Osteoblast (primary cell): ENCODE data around the gene GREM2. TPM values are rescaled to one million over a fixed set of nuclear protein-coding genes. Genes with fewer than 3 reads are reported as not detected.
A peak's percentile ranks its signal among the peaks of the same experiment; 100 is the strongest.

Source experiments
- DNase-seq: peaks from one replicate; pipeline ENCODE4 v3.0.0; 2011; ENCODE audit warnings: low spot score, mixed read lengths; ENCODE audit not compliant: insufficient read length; ENCODE audit errors: missing footprints
- H2AFZ ChIP-seq: 2 replicates; pipeline ENCODE4 v1.6.0; 2011; ENCODE audit warnings: mild to moderate bottlenecking, low read length
- H3K27ac ChIP-seq: 2 replicates; pipeline ENCODE4 v1.5.1; 2011; ENCODE audit warnings: mild to moderate bottlenecking, low read depth, low read length, moderate library complexity
- H3K27me3 ChIP-seq: 2 replicates; pipeline ENCODE4 v1.6.0; 2012; ENCODE audit warnings: mild to moderate bottlenecking, control low read depth, inconsistent platforms, low read length, moderate library complexity; ENCODE audit not compliant: insufficient read depth
- H3K36me3 ChIP-seq: 2 replicates; pipeline ENCODE4 v1.5.1; 2011; ENCODE audit warnings: mild to moderate bottlenecking, low read length, control low read depth, moderate library complexity; ENCODE audit not compliant: insufficient read depth
- H3K4me1 ChIP-seq: 2 replicates; pipeline ENCODE4 v1.5.1; 2011; ENCODE audit warnings: mild to moderate bottlenecking, low read length, control low read depth, moderate library complexity; ENCODE audit not compliant: insufficient read depth
- H3K4me2 ChIP-seq: 2 replicates; pipeline ENCODE4 v1.6.0; 2011; ENCODE audit warnings: mild to moderate bottlenecking, low read length; ENCODE audit not compliant: insufficient read depth
- H3K4me3 ChIP-seq: fragments of 200-600 bp; sonication (generic); 3 replicates; pipeline ENCODE4 v1.5.1; 2012; ENCODE audit warnings: mild to moderate bottlenecking, low read length, inconsistent platforms; ENCODE audit not compliant: insufficient read depth
- H3K79me2 ChIP-seq: 2 replicates; pipeline ENCODE4 v1.6.0; 2012; ENCODE audit warnings: mild to moderate bottlenecking, low read length, control low read depth, inconsistent platforms; ENCODE audit not compliant: insufficient read depth
- H3K9me3 ChIP-seq: 2 replicates; pipeline ENCODE4 v1.5.1; 2011; ENCODE audit warnings: low read depth, low read length, control low read depth
- H4K20me1 ChIP-seq: 2 replicates; pipeline ENCODE4 v1.6.0; 2012; ENCODE audit warnings: mild to moderate bottlenecking, low read length, control low read depth; ENCODE audit not compliant: insufficient read depth
- CTCF ChIP-seq: IDR thresholded peaks from 2 replicates; pipeline ENCODE4 v1.5.1; 2011; ENCODE audit warnings: mild to moderate bottlenecking, low read depth, low read length, moderate library complexity; ENCODE audit errors: extremely low read depth
- total RNA-seq: library from RNA; depleted of rRNA; stranded (reverse); fragments of >200 nt; gene quantifications from 2 replicates; pipeline ENCODE4 v1.2.3, GENCODE V29; 2012

The GREM2 gene
- total RNA-seq, 1 donor: 4.7 TPM

GRCh38 chr1:240575981-240576662, 35.8 kb downstream of the GREM2 start:
- no peak for TF ChIP-seq CTCF
- peaks cover 12% of the 10 kb centered on the region for H3K4me1 ChIP-seq
- H3K9me3 ChIP-seq: no peaks in the 10 kb centered on the region
- no peaks in the 10 kb centered on the region for H3K36me3 ChIP-seq
- H2AFZ ChIP-seq: peak overlapping the region; percentile 87
- peak overlapping the region; percentile 73 for H3K4me3 ChIP-seq
- peak; percentile 74 for DNase-seq
- H3K27me3 ChIP-seq: no peaks in the 10 kb centered on the region
- H3K27ac ChIP-seq: peak overlapping the region; percentile 85
- H4K20me1 ChIP-seq: no peaks in the 10 kb centered on the region
- H3K4me2 ChIP-seq: peak overlapping the region; percentile 83
- peaks cover 3% of the 10 kb centered on the region for H3K79me2 ChIP-seq

- no peaks in the 10 kb centered on the region for H3K36me3 ChIP-seq
- no peaks in the 10 kb centered on the region for H4K20me1 ChIP-seq
- H3K4me2 ChIP-seq: peak overlapping the region; percentile 53
- H3K9me3 ChIP-seq: no peaks in the 10 kb centered on the region
- no peak overlapping the region for H3K27ac ChIP-seq
- H3K4me3 ChIP-seq: peak overlapping the region; percentile 10
- H2AFZ ChIP-seq: peak overlapping the region; percentile 39
- H3K4me1 ChIP-seq: peaks cover 10% of the 10 kb centered on the region
- no peaks in the 10 kb centered on the region for H3K79me2 ChIP-seq
- no peak for TF ChIP-seq CTCF
- H3K27me3 ChIP-seq: no peaks in the 10 kb centered on the region
- DNase-seq: no peak
Observed at GRCh38 chr1:240572328-240572727, 39.6 kb downstream of the GREM2 start.

GRCh38 chr1:240571782-240572181, 40.2 kb downstream of the GREM2 start:
- no peaks in the 10 kb centered on the region for H4K20me1 ChIP-seq
- H2AFZ ChIP-seq: peak overlapping the region; percentile 74
- H3K36me3 ChIP-seq: no peaks in the 10 kb centered on the region
- no peaks in the 10 kb centered on the region for H3K27me3 ChIP-seq
- H3K4me2 ChIP-seq: peak overlapping the region; percentile 53
- no peaks in the 10 kb centered on the region for H3K9me3 ChIP-seq
- DNase-seq: no peak
- H3K4me3 ChIP-seq: no peak overlapping the region
- no peak overlapping the region for H3K27ac ChIP-seq
- no peaks in the 10 kb centered on the region for H3K79me2 ChIP-seq
- H3K4me1 ChIP-seq: peaks cover 5% of the 10 kb centered on the region
- no peak for TF ChIP-seq CTCF

GRCh38 chr1:240567066-240567465, 44.9 kb downstream of the GREM2 start:
- no peaks in the 10 kb centered on the region for H3K27me3 ChIP-seq
- no peak for DNase-seq
- no peak overlapping the region for H3K4me3 ChIP-seq
- peaks cover 3% of the 10 kb centered on the region for H3K4me1 ChIP-seq
- H2AFZ ChIP-seq: no peak overlapping the region
- no peak overlapping the region for H3K4me2 ChIP-seq
- no peaks in the 10 kb centered on the region for H3K79me2 ChIP-seq
- H4K20me1 ChIP-seq: no peaks in the 10 kb centered on the region
- H3K27ac ChIP-seq: no peak overlapping the region
- no peak for TF ChIP-seq CTCF
- no peaks in the 10 kb centered on the region for H3K36me3 ChIP-seq
- no peaks in the 10 kb centered on the region for H3K9me3 ChIP-seq
